Anterior cingulate cortex (tissue), 58 donors: ENCODE measurements around the gene PRB2.
"Not testable (repeated sequence)": the region's sequence is repeated elsewhere in the genome, so short reads cannot be mapped to it uniquely, and the experiment has no call there.

Experiments used
- DNase-seq, 58 donors: peaks; one replicate each; lab custom pipeline; 2025; lab: John Stamatoyannopoulos, UW

Gene PRB2

DNA sequence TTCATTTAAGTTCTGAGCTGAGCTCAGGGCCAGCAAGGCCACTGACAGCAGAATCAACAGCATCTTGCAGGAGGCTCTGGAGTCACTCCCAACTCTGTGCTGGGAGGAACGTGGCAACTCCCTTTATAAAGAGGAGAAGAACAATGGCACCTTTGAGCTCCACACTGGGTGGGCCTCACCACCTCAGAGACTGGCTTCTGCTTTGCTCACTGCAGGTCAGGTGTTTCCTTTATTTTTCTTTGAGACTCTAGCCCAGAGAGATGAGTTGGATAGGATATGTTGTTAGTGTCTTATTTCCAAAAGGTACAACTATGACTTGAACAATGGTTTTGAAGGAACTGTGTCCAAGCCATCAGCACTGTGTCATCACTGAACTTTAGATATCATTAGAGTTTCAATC is at the start of gene PRB2:
PRB2 (minus strand) TSS at position 101 of the 400 bp plus-strand sequence; CDS start at position 63, 38 bp downstream.
- not testable (repeated sequence) for DNase-seq

DNA sequence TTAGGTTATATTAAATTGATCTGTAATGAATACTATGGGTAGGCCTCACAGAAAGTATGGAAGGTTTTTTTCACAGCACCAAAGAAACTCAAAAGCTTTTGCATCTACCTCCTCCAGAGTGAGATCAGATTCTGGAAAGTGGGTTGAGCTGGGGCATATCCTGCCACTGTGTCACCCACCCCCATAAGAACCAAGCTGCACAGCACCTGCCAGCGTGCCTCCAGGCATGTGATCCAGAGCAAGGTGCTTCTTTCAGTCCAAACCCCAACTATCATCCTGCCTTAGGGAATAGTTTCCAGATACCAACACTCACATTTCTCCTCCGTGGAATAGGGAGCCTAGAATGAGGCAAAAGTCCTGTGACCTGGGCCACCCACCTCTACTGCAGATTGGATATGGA is 42.6 kb upstream of the PRB2 start:
- DNase-seq = peak in 1 of 58 donors; percentile 12

DNA sequence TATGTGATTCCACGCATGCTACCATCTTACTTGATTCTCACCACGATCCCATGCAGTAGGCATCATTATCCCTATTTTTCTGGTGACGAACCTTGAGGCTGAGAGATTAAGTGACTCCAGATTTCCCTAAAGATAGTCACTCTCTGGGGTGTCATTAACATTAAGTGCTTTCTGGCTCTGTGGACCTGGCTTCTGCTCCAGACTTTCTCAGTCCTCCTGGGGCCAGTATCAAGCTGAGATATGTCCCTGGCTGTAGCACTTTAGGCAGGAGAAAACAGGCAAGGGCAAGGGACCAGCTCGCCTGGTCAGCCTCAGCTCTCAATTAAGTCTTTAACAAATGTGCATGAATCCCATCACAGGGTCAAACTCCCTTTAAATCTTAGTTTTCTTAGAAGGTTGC is 38.3 kb upstream of the PRB2 start:
- DNase-seq = no peak

DNA sequence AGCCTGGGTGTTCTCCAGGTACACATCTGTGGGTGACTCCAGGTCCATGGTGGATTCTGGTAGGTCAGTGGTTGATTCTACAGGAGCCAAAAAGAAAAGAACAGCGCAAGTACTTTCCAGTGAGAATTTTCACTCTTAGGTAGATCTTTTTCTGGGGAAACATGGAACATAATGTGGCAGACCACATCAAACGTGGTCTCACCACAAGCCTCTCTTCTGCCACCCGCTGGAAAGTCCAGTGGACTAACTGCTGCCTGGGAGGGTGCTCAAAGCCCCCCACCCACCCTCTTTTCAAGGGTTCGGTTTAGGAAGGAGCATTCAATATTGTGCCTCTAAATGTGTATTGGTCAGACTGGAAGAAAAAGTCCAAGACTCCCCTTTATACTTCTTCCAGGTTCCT is 36.1 kb upstream of the PRB2 start:
- DNase-seq = no peak

DNA sequence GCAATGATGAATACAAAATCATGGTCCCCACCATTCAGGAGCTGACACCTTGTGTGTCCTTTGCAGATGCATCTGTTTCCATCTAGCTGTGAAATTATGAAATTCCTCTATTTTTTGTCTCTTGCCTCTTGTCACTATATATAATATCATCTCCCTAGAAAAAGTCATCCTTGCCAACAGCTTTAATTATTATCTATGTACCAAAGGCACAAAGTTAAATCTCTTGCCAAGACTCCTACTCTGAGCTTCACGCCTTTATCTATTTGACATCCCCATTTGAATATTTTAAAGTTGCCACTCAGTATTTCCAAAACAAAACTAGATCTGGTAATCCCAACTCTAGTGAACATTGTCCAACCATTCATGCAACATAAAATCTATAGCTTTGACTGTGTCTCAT is 32.0 kb upstream of the PRB2 start:
- DNase-seq = peak in 1 of 58 donors; percentile 12

DNA sequence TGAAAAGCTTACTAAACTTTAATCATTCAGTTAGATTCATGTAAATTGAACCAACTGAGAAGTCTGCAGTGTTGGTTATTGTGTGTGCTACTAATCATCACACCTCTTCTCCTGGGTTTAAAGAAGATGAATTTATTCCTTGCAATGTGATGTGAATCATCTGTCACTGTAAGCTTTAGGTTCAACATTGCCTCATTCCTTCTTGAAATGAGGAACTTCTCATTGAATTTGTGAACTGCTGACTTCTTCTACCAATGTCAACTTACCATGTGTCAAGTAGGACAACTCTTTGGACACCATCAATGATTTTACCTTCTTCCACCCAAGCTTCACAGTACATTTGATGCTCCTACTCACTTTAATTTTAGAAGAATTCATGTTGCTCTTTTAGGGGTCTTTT is 17.4 kb upstream of the PRB2 start:
- DNase-seq = no peak

DNA sequence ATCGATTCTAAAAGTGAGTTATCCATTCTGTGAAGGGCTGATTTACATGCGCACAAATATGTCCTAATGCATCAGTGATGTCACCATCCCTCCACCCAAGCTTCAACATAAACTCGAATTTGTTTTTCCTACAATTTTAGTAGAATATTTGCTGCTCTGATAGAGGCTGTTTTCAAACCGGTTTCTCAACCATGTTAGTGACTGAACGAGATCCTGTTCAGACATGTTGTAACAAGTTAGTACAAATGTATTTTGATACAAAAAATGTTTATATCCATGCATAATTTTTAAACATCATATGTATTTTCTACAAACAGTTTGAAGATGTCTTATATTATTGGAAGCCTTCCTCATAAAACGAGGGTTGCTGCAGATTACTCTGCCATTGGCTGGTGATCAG is 12.7 kb upstream of the PRB2 start:
- DNase-seq = no peak

DNA sequence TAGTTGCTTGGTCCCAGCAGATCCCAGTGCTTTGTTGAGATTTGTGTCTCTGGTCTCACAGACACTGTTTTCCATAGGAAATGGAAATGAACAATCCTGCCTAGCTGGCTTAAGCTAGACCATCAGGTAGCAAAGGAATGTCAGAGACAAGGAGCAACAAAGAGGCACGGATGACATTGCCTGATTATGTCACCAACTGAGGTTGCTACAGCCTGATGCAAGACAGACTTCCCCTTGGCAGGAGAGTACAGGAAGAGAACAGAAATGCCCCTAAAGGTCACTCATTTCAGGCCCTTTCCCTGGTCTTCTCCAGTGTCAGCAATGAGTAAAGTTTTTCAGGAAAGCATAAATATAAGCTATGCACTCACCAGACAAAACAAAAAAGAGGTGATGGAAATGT is 2.0 kb upstream of the PRB2 start:
- no peak for DNase-seq

DNA sequence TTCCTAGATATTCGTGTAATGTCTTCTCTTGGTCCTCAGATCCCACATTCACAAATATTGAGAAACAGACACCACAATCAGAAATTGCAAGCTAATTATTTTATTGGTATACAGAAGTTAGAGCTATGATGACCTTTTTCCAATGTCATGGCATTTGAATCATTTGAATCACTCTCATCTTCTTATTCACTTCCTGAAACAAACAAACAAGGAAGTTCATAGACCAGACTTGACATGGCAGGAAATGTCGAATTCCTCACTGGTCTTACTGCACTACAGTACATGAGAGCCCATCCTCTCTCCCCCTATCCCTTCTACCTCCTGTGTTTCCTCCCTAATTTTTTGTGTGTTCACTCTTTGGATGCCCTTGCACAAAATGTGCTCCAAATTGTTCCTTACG is 3.9 kb downstream of the PRB2 start:
- DNase-seq = not testable (repeated sequence)

DNA sequence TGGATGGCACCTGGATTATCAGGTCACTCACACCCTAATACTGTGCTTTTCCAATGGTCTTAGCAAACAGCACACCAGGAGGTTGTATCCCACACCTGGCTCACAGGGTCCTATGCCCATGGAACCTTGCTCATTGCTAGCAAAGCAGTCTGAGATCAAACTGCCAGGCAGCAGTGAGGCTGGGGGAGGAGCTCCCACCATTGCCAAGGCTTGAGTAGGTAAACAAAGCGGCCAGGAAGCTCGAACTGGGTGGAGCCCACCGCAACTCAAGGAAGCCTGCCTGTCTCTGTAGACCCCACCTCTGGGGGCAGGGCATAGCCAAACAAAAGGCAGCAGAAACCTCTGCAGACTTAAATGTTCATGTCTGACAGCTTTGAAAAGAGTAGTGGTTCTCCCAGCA is 17.9 kb downstream of the PRB2 start:
- DNase-seq = not testable (repeated sequence)

DNA sequence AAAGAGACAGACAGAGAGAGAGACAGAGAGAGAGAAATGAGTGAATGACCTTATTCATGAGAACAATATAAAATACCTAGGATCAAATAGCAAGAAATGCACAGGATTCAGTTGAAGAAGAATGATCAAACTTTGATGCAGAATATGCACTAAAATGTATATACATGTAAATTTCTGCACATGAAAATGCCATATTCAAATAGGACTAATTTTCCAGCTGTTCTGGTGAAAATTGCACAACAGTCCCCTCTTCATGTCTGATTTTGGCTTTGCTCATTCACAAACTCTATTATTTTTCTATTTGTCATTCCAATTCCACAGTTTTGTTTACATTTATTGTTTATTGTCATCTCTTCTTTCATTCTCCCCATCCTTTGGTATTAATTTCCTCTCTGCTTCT is 34.2 kb downstream of the PRB2 start:
- no peak for DNase-seq

DNA sequence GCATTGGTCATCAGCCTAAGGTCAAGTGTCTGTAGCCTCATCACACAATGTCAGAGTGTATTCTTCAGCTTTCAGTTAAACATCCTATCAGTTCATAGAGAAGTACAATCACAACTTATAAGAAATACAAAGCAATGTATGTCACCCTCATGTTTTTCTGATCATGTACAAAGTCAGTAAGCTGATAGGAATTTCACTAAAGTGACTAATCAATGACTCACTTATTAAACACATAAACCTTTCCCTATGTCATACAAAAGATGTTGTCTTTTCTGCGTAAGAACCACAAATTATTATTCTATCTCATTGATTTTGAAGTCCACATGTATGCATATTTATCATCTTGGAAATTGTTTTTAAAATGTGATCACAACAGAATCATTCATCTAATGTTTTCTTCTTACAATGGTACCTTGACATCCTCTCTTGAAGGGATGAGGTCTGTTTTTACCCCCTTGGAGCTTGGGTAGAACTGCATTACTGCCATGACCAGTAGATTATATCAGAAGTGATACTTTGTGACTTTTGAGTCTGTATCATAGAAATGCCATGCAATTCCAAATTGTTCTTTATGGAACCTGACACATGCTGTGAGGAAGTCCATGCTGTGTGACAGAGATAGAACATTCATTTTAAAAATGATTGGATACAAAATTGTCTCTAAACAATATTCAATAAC is 35.0 kb downstream of the PRB2 start:
- DNase-seq = not testable (repeated sequence)

DNA sequence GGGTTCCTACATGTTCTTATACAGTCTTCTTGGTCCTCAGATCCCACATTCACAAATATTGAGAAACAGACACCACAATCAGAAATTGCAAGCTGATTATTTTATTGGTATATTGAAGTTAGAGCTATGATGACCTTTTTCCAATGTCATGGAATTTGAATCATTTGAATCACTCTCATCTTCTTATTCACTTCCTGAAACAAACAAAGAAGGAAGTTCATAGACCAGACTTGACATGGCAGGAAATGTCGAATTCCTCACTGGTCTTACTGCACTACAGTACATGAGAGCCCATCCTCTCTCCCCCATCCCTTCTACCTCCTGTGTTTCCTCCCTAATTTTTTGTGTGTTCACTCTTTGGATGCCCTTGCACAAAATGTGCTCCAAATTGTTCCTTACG is 43.6 kb downstream of the PRB2 start:
- DNase-seq = not testable (repeated sequence)

DNA sequence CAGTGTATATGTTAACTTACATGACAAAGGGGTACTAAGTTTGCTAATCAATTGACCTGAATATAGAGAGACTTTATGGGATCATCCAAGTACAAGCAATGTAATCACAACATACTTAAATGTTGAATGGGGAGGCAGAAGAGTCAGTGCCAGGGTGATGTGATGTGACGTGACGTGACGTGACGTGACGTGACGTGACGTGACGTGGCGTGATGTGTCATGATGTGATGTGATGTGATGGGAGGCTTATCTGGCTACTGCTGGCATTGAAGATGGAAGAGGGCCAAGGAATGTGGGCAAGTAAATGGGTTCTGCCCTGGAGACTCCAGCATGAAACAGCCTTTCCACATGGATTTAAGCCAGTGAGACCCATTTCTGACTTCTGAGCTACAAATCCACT is 46.9 kb downstream of the PRB2 start:
- DNase-seq = no peak

DNA sequence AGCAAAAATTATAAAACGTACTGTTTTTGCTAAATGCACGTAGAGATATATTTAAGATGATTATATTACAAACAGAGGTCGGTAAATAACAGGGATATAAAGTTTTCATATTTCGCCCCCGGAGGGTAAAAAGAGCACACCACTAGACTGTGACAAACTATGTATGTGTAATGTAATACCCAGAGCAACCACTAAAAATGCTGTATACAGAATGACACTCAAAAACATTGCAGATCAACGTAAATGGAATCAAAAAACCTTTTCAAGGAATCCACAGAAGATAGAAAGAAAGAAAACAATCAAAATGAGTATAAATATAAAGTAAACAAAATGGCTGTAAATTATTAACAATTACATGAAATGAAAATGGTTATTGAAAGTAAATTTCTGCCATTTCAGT is 47.6 kb downstream of the PRB2 start:
- DNase-seq = no peak

DNA sequence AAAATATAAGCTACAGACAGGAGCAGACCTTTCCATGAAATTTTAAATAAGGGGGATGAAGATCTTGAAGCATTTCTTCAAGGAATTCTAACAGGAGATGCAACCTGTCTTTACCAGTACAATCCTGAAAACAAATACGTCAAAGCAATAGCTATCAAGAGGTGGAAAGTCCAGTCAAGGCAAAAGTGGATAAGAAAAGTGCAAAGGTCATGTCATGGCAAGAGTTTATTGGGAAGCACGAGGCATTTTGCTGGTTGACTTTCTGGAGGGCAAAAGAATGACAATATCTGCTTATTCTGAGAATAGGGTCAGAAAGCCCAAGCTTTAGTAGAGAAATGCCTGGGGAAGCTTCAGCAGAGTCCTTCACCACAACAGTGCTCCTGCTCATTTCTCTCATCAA is 50.9 kb downstream of the PRB2 start:
- DNase-seq = no peak
